A549 treated with AZD9567 at 1 μM for 4 hours (cell line): Measurements from ENCODE around the gene HEATR3. TPM values are rescaled to one million over a fixed set of nuclear protein-coding genes. Genes with fewer than 3 reads are reported as not detected.

Experiments
- total RNA-seq: library from RNA; stranded (reverse); fragments of 200-300 nt; extraction: Qiagen RNA extraction; gene quantifications from 5 replicates; pipeline ENCODE4 v1.2.3, GENCODE V29; 2022; ENCODE audit not compliant: insufficient read depth

Gene HEATR3
- total RNA-seq = 13.6 to 15.7 TPM (median 14.7 TPM) in 5 replicates

GRCh38 chr16:50065624-50066481 lies at the start of gene HEATR3:
Gene HEATR3, plus strand, starts transcription at chr16:50065970. Its CDS starts 162 bp downstream, at chr16:50066132.

GRCh38 chr16:50024684-50025536 lies 40.9 kb upstream of the HEATR3 start, which contains the start of gene CNEP1R1:
Gene CNEP1R1, plus strand, starts transcription at chr16:50025225. Its CDS starts 91 bp downstream, at chr16:50025316.

GRCh38 chr16:50152807-50153595 lies 87.2 kb downstream of the HEATR3 start, which contains the start of gene TENT4B:
Gene TENT4B, plus strand, starts transcription at chr16:50153306. Its CDS starts 316 bp downstream, at chr16:50153622.

Other genes starting within 250 kb of the HEATR3 start
- gene ZNF423, start 209.9 kb upstream of the HEATR3 start, total RNA-seq = 0.02 to 0.15 TPM (median 0.07 TPM) in 4 of 5 replicates, not detected in the other
- gene CNEP1R1, start 40.7 kb upstream of the HEATR3 start, total RNA-seq = 16.8 to 23.1 TPM (median 21.5 TPM) in 5 replicates
- 10.5 to 12.8 TPM (median 11.7 TPM) in 5 replicates for gene TENT4B, start 87.3 kb downstream of the HEATR3 start, total RNA-seq
- gene ADCY7, start 200.6 kb downstream of the HEATR3 start, total RNA-seq = 10.0 to 15.4 TPM (median 14.0 TPM) in 5 replicates